Measurements from ENCODE around the gene ST3GAL3. TPM values are rescaled to one million over a fixed set of nuclear protein-coding genes. Genes with fewer than 3 reads are reported as not detected.
"Not testable (repeated sequence)": the region's sequence is repeated elsewhere in the genome, so short reads cannot be mapped to it uniquely, and the experiment has no call there.

Gene ST3GAL3
- total RNA-seq, 2 experiments from 2014 or later = 15.8 to 20.9 TPM

DNA sequence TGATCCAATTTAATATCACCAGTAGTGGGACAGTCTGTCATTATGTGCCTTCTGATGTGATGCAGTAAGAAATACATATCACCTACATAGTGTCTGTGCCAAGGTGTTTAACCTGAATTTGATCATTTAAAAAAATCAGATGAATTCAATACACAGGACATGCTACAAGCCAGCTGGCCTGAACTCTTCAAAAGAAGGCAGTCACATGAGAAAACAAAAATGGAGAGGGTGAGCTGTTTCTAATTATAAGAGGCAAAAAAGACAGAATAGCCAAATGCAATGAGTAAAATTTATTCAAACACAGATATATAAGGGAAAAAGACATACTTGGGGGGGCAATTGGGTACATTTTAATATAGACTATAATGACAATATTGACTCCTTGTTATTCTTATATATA lies 66.5 kb downstream of the ST3GAL3 start:
- intact Hi-C loops (cut with DNase I, micrococcal nuclease) = no loop called here
- no peak for ATAC-seq
- DNase-seq = no peak
- Mint-ChIP-seq H3K9me3 (ENCODE audit: low read depth) (no peaks in the 10 kb centered on the region), H3K4me1 (peaks cover 7% of the 10 kb centered on the region), H3K36me3 (ENCODE audit: low read depth) (peaks cover 31% of the 10 kb centered on the region), H3K27me3 (no peaks in the 10 kb centered on the region), H3K4me3 (no peak overlapping the region), H3K27ac (no peak overlapping the region)
- ChIA-PET POLR2A (no interaction called here), CTCF (interaction anchor here (1.4 kb wide), 1 partner anchor 10 kb away, joined by 4 read pairs; no protein-coding TSS in a partner anchor)

DNA sequence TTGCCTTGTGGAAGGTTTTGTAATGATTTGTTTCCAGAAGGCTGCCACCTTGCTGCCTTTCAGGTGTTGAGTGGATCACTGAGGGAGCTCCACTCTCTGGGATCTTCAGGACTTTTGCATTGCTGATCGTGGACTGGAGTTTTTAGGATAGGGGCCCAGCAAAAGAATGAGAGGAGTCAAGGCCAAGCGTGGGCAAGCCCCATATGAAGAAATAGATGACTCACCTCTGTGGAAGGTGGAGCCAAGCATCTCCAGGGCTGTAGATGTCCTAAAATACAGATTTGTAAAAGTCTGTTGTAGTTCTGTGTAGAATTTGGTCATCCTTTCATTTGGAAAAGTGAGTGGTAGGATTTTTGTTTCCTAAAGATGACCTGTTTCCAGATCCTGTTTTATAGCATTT lies 67.0 kb downstream of the ST3GAL3 start:
- DNase-seq = no peak
- POLR2A ChIA-PET = interaction anchor here (0.6 kb wide), 1 partner anchor 1359 kb away, joined by 6 read pairs; no protein-coding TSS in a partner anchor
- Mint-ChIP-seq H3K27ac (no peak overlapping the region), H3K4me1 (peaks cover 5% of the 10 kb centered on the region), H3K9me3 (ENCODE audit: low read depth) (peaks cover 1% of the 10 kb centered on the region), H3K27me3 (no peaks in the 10 kb centered on the region), H3K4me3 (no peak overlapping the region), H3K36me3 (ENCODE audit: low read depth) (peaks cover 37% of the 10 kb centered on the region)
- no peak for ATAC-seq
- intact Hi-C loops (cut with DNase I, micrococcal nuclease) = no loop called here
- CTCF ChIA-PET = interaction anchor here (1.0 kb wide), 1 partner anchor 11 kb away, joined by 9 read pairs; no protein-coding TSS in a partner anchor

DNA sequence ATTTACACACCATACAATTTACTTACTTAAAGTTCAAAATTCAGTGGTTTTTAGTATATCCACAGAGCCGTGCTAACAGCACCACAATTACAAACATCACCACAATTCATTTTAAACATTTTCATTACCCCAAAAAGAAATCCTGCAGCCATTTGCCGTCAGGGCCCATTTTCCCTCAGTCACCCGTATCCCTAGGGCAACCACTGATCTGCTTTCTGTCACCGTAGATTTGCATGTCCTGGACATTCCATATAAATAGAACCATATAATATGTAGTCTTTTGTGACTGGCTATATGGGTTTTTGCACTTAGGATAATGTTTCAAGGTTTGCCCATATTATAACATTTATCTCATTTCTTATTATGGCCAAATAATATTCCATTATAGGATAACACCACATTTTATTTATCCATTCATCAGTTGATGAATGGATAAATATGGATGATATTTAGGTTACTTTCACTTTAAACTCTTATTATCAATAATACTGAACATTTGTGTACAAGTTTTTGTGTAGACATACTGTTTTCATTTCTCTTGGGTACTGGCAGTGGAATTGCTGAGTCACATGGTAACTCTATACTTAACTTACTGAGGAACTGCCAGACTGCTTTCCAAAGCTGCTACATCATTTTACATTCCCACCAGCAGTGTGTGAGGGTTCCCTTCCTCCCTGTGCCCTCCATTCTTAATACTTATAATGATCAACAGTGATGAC lies 68.9 kb downstream of the ST3GAL3 start:
- intact Hi-C loops (cut with DNase I, micrococcal nuclease) = no loop called here
- POLR2A ChIA-PET = no interaction called here

DNA sequence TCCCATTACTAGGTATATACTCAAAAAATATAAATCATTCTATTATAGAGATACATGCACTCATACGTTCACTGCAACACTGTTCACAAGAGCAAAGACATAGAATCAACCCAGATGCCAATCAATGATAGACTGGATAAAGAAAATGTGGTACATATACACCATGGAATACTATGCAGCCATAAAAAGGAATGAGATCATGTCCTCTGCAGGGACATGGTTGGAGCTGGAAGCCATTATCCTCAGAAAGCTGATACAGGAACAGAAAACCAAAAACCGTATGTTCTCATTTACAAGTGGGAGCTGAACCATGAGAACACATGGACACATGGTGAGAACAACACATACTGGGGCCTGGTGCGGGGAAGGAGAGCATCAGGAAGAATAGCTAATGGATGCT lies 70.6 kb downstream of the ST3GAL3 start:
- H3K4me3 Mint-ChIP-seq; ATAC-seq; intact Hi-C loops (cut with DNase I, micrococcal nuclease); H3K4me1 Mint-ChIP-seq; H3K27me3 Mint-ChIP-seq; POLR2A ChIA-PET; DNase-seq; H3K27ac Mint-ChIP-seq: not testable (repeated sequence)
- Mint-ChIP-seq H3K36me3 (ENCODE audit: low read depth) (peaks cover 51% of the 10 kb centered on the region), H3K9me3 (ENCODE audit: low read depth) (peaks cover 13% of the 10 kb centered on the region)
- CTCF ChIA-PET = interaction anchor here (0.6 to 0.7 kb wide), 2 partner anchors 278 to 790 kb away, joined by 4 read pairs; no protein-coding TSS in a partner anchor

More for the DNA sequence above, 68.9 kb downstream of the ST3GAL3 start:
- no peak overlapping the region for H3K4me3 Mint-ChIP-seq
- H3K27ac Mint-ChIP-seq = no peak overlapping the region
- H3K9me3 Mint-ChIP-seq (ENCODE audit: low read depth) = peaks cover 13% of the 10 kb centered on the region
- peaks cover 8% of the 10 kb centered on the region for H3K4me1 Mint-ChIP-seq
- peaks cover 51% of the 10 kb centered on the region for H3K36me3 Mint-ChIP-seq (ENCODE audit: low read depth)
- ATAC-seq (no peak), DNase-seq (no peak)
- CTCF ChIA-PET = interaction anchor here (1.2 kb wide), 1 partner anchor 13 kb away, joined by 3 read pairs; no protein-coding TSS in a partner anchor
- no peaks in the 10 kb centered on the region for H3K27me3 Mint-ChIP-seq

DNA sequence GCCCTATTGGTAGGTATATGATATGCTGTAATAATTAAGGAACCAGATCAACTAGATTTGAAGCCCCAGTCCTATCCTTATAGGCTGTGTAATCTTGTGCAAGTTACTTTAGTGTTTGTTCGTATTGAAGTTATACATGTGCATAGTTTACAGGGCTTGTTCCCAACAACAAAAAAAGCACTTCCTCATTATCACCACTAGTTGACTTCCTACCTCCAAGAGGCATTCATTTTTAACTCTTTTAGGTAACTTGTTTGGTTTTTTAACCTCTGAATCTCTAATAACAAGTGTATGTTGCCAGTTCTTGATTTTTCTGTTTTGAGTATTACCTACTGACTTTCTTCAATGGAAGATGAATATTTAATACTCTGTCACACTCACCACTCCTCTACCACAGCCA lies 71.9 kb downstream of the ST3GAL3 start:
- H3K36me3 Mint-ChIP-seq (ENCODE audit: low read depth) = peaks cover 47% of the 10 kb centered on the region
- intact Hi-C loops (cut with DNase I, micrococcal nuclease) = no loop called here
- ChIA-PET POLR2A (no interaction called here), CTCF (interaction anchor here (1.0 kb wide), 2 partner anchors 18 to 233 kb away, joined by 3 read pairs; no protein-coding TSS in a partner anchor)
- no peaks in the 10 kb centered on the region for H3K27me3 Mint-ChIP-seq
- H3K4me3 Mint-ChIP-seq = no peak overlapping the region
- no peak overlapping the region for H3K27ac Mint-ChIP-seq
- ATAC-seq (no peak), DNase-seq (no peak)
- H3K9me3 Mint-ChIP-seq (ENCODE audit: low read depth) = peaks cover 13% of the 10 kb centered on the region
- H3K4me1 Mint-ChIP-seq = peaks cover 18% of the 10 kb centered on the region

DNA sequence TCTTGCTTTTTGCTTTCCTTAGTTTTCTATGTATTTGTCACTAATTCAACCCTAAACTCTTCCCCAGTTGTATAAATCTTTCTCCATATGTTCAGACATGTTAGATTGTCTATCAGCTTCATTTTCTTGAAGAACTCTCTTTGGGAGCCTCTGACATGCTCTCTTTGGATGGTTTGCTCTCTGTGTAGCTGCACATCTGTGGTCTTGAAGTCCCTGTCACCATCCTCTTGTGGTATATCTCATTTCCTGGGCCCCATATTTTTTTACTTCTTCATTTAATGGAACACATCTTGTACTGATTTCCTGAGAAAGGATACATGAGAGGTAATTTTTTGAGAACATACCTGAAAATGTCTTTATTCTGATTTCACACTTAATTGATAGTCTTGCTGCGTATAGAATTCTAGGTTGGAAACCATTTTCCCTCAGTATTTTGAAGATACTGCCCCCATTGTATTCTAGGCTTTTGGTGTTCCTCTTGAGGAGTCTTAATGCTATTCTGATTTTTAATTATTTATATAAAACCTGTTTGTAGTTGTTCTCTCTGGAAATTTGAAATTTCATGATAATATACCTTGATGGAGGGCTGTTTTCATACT lies 72.6 kb downstream of the ST3GAL3 start:
- Mint-ChIP-seq H3K4me3 (no peak overlapping the region), H3K9me3 (ENCODE audit: low read depth) (peaks cover 13% of the 10 kb centered on the region), H3K36me3 (ENCODE audit: low read depth) (peaks cover 42% of the 10 kb centered on the region), H3K4me1 (peaks cover 16% of the 10 kb centered on the region), H3K27ac (no peak overlapping the region), H3K27me3 (no peaks in the 10 kb centered on the region)
- CTCF ChIA-PET = interaction anchor here (1.1 kb wide), 1 partner anchor 155 kb away, joined by 3 read pairs; no protein-coding TSS in a partner anchor
- POLR2A ChIA-PET = no interaction called here
- ATAC-seq (no peak), DNase-seq (no peak)
- intact Hi-C loops (cut with DNase I, micrococcal nuclease) = no loop called here

DNA sequence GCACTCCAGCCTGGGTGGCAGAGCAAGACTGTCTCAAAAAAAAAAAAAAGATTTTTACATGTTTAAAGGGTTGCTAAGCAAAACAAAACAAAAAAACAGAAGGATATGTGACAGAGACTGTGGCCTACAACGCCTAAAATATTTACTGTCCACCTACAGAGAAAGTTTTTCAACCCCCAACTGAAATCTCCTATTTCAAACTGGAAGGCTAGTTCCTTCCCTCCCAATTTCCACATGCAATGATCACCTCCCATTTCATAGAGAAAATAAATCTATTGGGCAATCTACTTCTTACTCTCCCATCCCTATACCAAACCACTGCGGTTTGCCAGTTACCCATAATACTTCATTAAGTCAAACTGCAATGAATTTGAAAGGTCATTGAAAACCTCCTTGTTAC lies 74.2 kb downstream of the ST3GAL3 start:
- peaks cover 16% of the 10 kb centered on the region for H3K4me1 Mint-ChIP-seq

DNA sequence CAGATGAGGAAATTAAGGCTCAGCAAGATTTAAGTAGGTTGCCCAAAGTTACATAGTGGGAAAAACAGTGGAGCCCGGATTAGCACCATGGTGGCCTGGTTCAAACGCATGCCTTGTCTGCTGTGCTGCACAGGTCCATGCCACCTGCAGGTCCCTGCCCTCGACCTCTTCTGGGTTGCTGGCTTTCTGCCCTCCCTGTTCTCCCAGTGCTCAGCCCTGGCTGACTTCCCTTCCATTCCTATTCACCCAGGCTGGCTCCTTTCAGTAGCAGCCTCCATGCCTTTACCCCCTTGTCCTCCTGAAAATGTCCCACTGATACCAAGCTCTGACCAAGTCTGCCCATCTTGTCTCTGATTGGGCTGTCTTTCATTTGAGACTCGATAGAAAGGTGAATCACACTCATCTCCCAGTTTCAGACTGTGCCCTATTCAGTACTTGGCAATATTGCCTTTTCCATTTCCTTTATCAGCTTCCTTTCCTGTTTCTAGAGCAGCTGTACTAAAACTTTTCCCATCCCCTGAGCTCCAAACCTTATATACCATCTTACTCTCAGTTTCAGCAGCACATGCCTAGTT lies 75.8 kb downstream of the ST3GAL3 start:
- CTCF ChIA-PET = interaction anchor here (0.6 to 2.6 kb wide), 2 partner anchors 116 to 151 kb away, joined by 3 to 8 read pairs; partner anchors contain the start of gene ARTN
- intact Hi-C loops (cut with DNase I, micrococcal nuclease) = no loop called here
- Mint-ChIP-seq H3K27me3 (no peaks in the 10 kb centered on the region), H3K4me1 (peaks cover 16% of the 10 kb centered on the region), H3K4me3 (no peak overlapping the region), H3K27ac (no peak overlapping the region), H3K9me3 (ENCODE audit: low read depth) (peaks cover 13% of the 10 kb centered on the region), H3K36me3 (ENCODE audit: low read depth) (peaks cover 24% of the 10 kb centered on the region)
- ATAC-seq (peak; percentile 12), DNase-seq (no peak)
- POLR2A ChIA-PET = no interaction called here

More for the DNA sequence above, 74.2 kb downstream of the ST3GAL3 start:
- DNase-seq (no peak), ATAC-seq (no peak)
- intact Hi-C loops (cut with DNase I, micrococcal nuclease) = no loop called here
- no peaks in the 10 kb centered on the region for H3K27me3 Mint-ChIP-seq
- no peak overlapping the region for H3K4me3 Mint-ChIP-seq
- peaks cover 13% of the 10 kb centered on the region for H3K9me3 Mint-ChIP-seq (ENCODE audit: low read depth)
- H3K36me3 Mint-ChIP-seq (ENCODE audit: low read depth) = peaks cover 34% of the 10 kb centered on the region
- POLR2A ChIA-PET = no interaction called here
- CTCF ChIA-PET = no interaction called here
- H3K27ac Mint-ChIP-seq = no peak overlapping the region

DNA sequence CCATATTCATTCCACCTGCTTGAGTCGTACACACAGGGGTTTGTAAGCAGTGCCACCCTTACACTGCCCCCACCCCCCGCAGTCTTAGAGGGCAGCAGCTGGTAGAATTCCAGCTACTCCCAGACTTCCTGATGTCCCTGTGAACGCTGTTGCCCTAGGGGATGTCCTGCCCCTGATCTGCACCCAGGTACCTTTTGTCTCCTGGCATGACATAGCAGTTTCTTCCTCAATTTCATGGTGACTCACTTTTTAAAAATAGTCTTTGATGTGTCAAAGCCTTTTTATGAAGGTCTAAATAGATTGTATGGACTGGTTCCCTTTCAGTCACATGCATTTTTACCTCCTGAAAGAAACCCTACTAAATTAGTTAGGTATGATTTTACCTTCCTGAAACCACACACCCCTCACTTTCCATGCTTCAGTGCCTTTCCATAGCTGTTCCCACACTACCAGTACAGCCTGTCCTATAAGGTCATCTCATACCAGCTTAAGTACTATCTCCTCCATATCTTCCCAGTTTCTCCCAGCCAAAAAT lies 76.4 kb downstream of the ST3GAL3 start:
- no peak for DNase-seq
- no peak overlapping the region for H3K4me3 Mint-ChIP-seq
- H3K9me3 Mint-ChIP-seq (ENCODE audit: low read depth) = peaks cover 13% of the 10 kb centered on the region
- H3K36me3 Mint-ChIP-seq (ENCODE audit: low read depth) = peaks cover 23% of the 10 kb centered on the region
- no peak overlapping the region for H3K27ac Mint-ChIP-seq
- no peaks in the 10 kb centered on the region for H3K27me3 Mint-ChIP-seq
- POLR2A ChIA-PET = no interaction called here
- intact Hi-C loops (cut with DNase I, micrococcal nuclease) = no loop called here
- peaks cover 16% of the 10 kb centered on the region for H3K4me1 Mint-ChIP-seq
- CTCF ChIA-PET = interaction anchor here (0.6 to 2.6 kb wide), 3 partner anchors 19 to 150 kb away, joined by 3 to 8 read pairs (median 3); partner anchors contain the start of gene ARTN
- peak; percentile 26 for ATAC-seq

DNA sequence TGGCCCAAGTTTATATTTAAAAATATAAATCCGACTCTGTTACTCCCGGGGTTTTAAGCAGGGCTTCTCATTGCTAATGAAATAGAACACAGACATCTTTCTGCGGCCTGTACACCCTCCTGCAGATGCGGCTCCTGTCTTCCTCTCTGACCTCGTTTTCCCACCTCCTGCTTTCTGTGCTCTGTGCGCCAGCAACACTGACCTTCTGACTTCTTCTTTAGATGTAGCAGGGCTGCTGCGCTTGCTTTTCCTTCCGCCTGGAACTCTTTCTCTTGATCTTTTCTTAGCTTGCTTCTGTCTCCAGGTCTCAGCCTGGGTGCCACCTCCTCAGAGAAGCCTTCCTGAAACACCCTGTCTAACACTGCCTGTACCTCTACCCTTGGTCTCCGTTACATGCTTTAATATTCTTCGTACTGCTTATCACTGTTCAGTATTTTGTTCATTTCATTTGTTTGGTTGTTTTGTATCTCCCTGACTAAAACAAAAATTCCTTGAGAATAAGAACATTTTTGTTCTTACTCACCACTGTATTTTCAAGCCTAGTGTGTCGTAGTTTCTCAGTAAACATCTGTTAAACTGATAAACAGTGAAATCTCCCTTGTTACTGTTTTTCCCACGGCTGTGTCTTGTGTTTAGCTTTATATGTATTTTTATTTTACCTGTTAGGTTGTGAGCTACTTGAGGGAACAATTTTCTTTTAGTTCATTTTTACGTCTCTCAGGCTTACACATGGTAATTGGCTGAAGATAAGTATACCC lies 79.0 kb downstream of the ST3GAL3 start:
- H3K9me3 Mint-ChIP-seq (ENCODE audit: low read depth) = no peaks in the 10 kb centered on the region
- DNase-seq (no peak), ATAC-seq (no peak)
- peaks cover 19% of the 10 kb centered on the region for H3K4me1 Mint-ChIP-seq
- POLR2A ChIA-PET = interaction anchor here (0.7 kb wide), 1 partner anchor 1517 kb away, joined by 3 read pairs; no protein-coding TSS in a partner anchor
- no peak overlapping the region for H3K4me3 Mint-ChIP-seq
- intact Hi-C loops (cut with DNase I, micrococcal nuclease) = no loop called here
- CTCF ChIA-PET = interaction anchor here (0.7 to 1.4 kb wide), 3 partner anchors 148 to 1043 kb away, joined by 3 to 4 read pairs (median 4); no protein-coding TSS in a partner anchor
- no peak overlapping the region for H3K27ac Mint-ChIP-seq
- no peaks in the 10 kb centered on the region for H3K27me3 Mint-ChIP-seq
- H3K36me3 Mint-ChIP-seq (ENCODE audit: low read depth) = peaks cover 3% of the 10 kb centered on the region

DNA sequence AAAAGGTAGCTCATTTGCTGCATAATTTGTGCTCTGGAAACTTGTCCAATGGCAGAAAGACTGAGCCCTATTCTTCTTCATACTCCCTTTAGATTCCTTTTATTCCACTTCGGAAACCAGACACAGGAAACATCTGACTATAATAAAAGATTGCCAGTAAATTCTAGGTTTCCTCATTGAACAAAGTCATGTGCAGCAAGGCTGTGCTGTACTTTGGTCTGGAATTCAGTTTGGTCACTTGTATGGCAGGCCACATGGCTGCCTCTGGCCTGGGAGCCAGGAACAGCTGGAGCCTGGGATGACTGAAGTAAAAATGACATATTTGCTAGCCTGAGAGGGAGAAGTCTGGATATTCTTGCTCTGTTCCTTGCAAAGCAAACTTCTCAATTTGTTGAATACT lies 79.6 kb downstream of the ST3GAL3 start:
- no peaks in the 10 kb centered on the region for H3K27me3 Mint-ChIP-seq
- ATAC-seq = no peak
- CTCF ChIA-PET = interaction anchor here (1.1 to 1.4 kb wide), 2 partner anchors 148 to 222 kb away, joined by 3 to 4 read pairs; no protein-coding TSS in a partner anchor

More for the DNA sequence above, 79.6 kb downstream of the ST3GAL3 start:
- H3K36me3 Mint-ChIP-seq (ENCODE audit: low read depth) = no peaks in the 10 kb centered on the region
- peaks cover 19% of the 10 kb centered on the region for H3K4me1 Mint-ChIP-seq
- H3K27ac Mint-ChIP-seq = no peak overlapping the region
- no peaks in the 10 kb centered on the region for H3K9me3 Mint-ChIP-seq (ENCODE audit: low read depth)
- intact Hi-C loops (cut with DNase I, micrococcal nuclease) = no loop called here
- no peak for DNase-seq
- no peak overlapping the region for H3K4me3 Mint-ChIP-seq
- POLR2A ChIA-PET = interaction anchor here (0.7 kb wide), 1 partner anchor 1516 kb away, joined by 3 read pairs; no protein-coding TSS in a partner anchor

Measured in activated CD4-positive, alpha-beta T cell treated with anti-CD3 and anti-CD28 coated beads for 36 hours (primary cell).